Mesendoderm (in vitro differentiated cells): ENCODE measurements around the gene TRABD2A.
"Not testable (repeated sequence)": the region's sequence is repeated elsewhere in the genome, so short reads cannot be mapped to it uniquely, and the experiment has no call there.

Experiments used
- DNase-seq: peaks from one replicate; pipeline ENCODE4 v3.0.0; 2013
- H2AK5ac ChIP-seq: 2 replicates; pipeline ENCODE4 v1.6.1; 2013; ENCODE audit warnings: low read length, inconsistent platforms
- H2BK120ac ChIP-seq: 2 replicates; pipeline ENCODE4 v1.6.1; 2013; ENCODE audit warnings: low read depth, mild to moderate bottlenecking, low read length, moderate library complexity, mixed read lengths
- H2BK15ac ChIP-seq: replicated peaks from 2 replicates; pipeline ENCODE4 v1.6.1; 2013; ENCODE audit warnings: low read depth, mild to moderate bottlenecking, moderate library complexity
- H2BK5ac ChIP-seq: 2 replicates; pipeline ENCODE4 v1.6.1; 2013; ENCODE audit warnings: low read length, inconsistent platforms
- H3K18ac ChIP-seq: 2 replicates; pipeline ENCODE4 v1.6.1; 2013; ENCODE audit warnings: mild to moderate bottlenecking, low read length, mixed read lengths
- H3K23ac ChIP-seq: one replicate; pipeline ENCODE4 v1.6.1; 2013; ENCODE audit warnings: low read length
- H3K27ac ChIP-seq: 2 replicates; pipeline ENCODE4 v1.5.1; 2013; ENCODE audit warnings: low read depth, mild to moderate bottlenecking, inconsistent platforms, low read length, moderate library complexity
- H3K27me3 ChIP-seq: 2 replicates; pipeline ENCODE4 v1.6.1; 2013; ENCODE audit warnings: low read length, control low read depth, mild to moderate bottlenecking, inconsistent platforms; ENCODE audit not compliant: insufficient read depth, poor library complexity
- H3K36me3 ChIP-seq: 2 replicates; pipeline ENCODE4 v1.6.1; 2013; ENCODE audit warnings: low read length, inconsistent platforms; ENCODE audit not compliant: control insufficient read depth, insufficient read depth
- H3K4ac ChIP-seq: one replicate; pipeline ENCODE4 v1.6.1; 2013; ENCODE audit warnings: low read depth, mild to moderate bottlenecking, low read length, moderate library complexity
- H3K4me1 ChIP-seq: 2 replicates; pipeline ENCODE4 v1.6.1; 2013; ENCODE audit warnings: low read depth, low read length, inconsistent platforms; ENCODE audit not compliant: control insufficient read depth
- H3K4me2 ChIP-seq: 2 replicates; pipeline ENCODE4 v1.6.1; 2013; ENCODE audit warnings: low read length
- H3K4me3 ChIP-seq: 2 replicates; pipeline ENCODE4 v1.5.1; 2013; ENCODE audit warnings: mild to moderate bottlenecking, low read length
- H3K56ac ChIP-seq: one replicate; pipeline ENCODE4 v1.6.1; 2013; ENCODE audit warnings: low read length
- H3K79me1 ChIP-seq: 2 replicates; pipeline ENCODE4 v1.6.1; 2013; ENCODE audit warnings: low read length, inconsistent platforms
- H3K79me2 ChIP-seq: 2 replicates; pipeline ENCODE4 v1.6.1; 2013; ENCODE audit warnings: mild to moderate bottlenecking, low read length; ENCODE audit not compliant: control insufficient read depth, insufficient read depth
- H3K9ac ChIP-seq: 2 replicates; pipeline ENCODE4 v1.6.1; 2013; ENCODE audit warnings: low read length, inconsistent platforms
- H4K5ac ChIP-seq: one replicate; pipeline ENCODE4 v1.6.1; 2013; ENCODE audit warnings: low read length
- H4K8ac ChIP-seq: one replicate; pipeline ENCODE4 v1.6.1; 2013; ENCODE audit warnings: low read depth, mild to moderate bottlenecking, control low read depth, low read length, moderate library complexity
- WGBS: extraction: QIAGEN DNeasy Blood & Tissue Kit; methylation state at CpG from one replicate; pipeline ENCODE4 v1.1.7; 2013; ENCODE audit warnings: low lambda C conversion rate, missing lambda C conversion rate; ENCODE audit not compliant: insufficient coverage; ENCODE audit errors: extremely low coverage; 5-methylcytosine and 5-hydroxymethylcytosine counted together

The TRABD2A gene

DNA sequence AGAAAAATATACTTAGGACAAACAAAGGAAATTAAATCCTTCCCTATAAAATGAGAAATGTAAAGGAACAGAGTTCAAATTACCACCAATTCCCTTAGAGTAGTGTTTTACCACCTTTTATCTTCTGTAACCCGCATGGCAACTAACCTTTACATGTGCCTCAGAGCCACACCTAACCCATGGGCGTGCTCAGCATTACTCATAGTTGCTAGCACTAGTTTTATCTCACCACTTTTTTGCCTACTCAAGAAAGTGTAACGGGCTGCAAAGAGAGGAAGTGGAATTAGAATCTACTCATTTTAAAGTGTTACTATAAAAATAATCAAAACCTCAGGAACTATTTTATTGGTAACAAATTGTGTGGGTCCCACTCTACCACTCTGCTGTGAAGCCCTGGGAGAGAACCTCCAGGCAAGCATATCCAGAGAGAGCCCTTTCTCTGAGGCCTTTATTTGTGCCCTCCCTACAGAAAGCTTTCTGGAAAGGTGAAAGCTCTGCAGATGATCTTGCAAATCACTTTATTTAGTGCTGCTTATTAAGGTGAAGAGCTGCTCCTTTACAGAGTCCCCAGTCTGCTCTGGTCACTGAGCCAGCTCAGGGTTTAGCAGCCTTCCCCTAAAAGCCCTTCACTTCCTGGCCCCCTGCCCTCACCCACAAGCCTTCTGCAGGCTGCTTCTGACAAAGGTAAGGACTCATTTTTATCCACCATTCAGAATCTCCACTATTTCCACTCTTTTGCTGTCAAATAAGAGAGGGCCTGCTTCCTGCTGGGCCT lies 98.8 kb downstream of the TRABD2A start:
- no CpG with 5 or more reads among the region's 3 CpGs for WGBS
- Histone ChIP-seq H2BK5ac (no peak overlapping the region), H3K23ac (no peak overlapping the region), H3K4ac (no peak overlapping the region), H3K18ac (peak overlapping the region; percentile 3), H3K79me2 (no peaks in the 10 kb centered on the region), H3K4me2 (no peak overlapping the region), H3K56ac (no peak overlapping the region), H4K5ac (no peak overlapping the region), H3K27ac (no peak overlapping the region), H4K8ac (no peak overlapping the region), H2BK15ac (no peak overlapping the region), H2BK120ac (no peak overlapping the region), H3K36me3 (no peaks in the 10 kb centered on the region), H2AK5ac (no peak overlapping the region), H3K9ac (no peak overlapping the region), H3K4me3 (no peak overlapping the region), H3K79me1 (no peaks in the 10 kb centered on the region), H3K27me3 (no peaks in the 10 kb centered on the region), H3K4me1 (no peaks in the 10 kb centered on the region)
- DNase-seq = peak; percentile 21

GRCh38 chr2:84779781-84780180 lies 101.1 kb downstream of the TRABD2A start:
- Histone ChIP-seq H4K8ac (no peak overlapping the region), H3K36me3 (no peaks in the 10 kb centered on the region), H3K23ac (no peak overlapping the region), H3K79me1 (no peaks in the 10 kb centered on the region), H3K4me3 (no peak overlapping the region), H3K4me2 (no peak overlapping the region), H3K27me3 (no peaks in the 10 kb centered on the region), H3K79me2 (no peaks in the 10 kb centered on the region), H2BK15ac (no peak overlapping the region), H2BK120ac (no peak overlapping the region), H3K18ac (no peak overlapping the region), H2AK5ac (no peak overlapping the region), H4K5ac (no peak overlapping the region), H3K9ac (no peak overlapping the region), H3K4me1 (no peaks in the 10 kb centered on the region), H3K4ac (no peak overlapping the region), H2BK5ac (no peak overlapping the region), H3K27ac (no peak overlapping the region), H3K56ac (no peak overlapping the region)
- no CpG with 5 or more reads among the region's 3 CpGs for WGBS
- no peak for DNase-seq

GRCh38 chr2:84778911-84779690 lies 101.8 kb downstream of the TRABD2A start:
- no peak for DNase-seq
- H3K56ac ChIP-seq = no peak overlapping the region

DNA sequence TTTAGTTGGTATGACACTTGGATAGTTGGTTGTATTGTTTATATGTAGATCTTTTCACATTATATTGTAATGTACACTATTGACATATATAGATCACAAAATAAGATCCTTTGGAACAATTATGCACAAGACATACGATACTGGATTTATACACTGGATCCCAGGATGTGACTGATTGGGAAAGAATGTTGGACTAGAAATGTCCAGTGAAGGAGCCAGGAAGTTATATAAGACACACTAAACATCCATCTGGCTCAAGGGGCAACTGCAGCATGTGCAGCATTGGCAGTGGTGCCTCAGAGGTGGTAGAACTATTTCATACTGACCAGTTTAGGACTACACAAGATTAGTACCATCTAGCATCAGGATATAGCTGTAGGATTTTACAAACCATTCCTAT lies 104.9 kb downstream of the TRABD2A start:
- Histone ChIP-seq H3K79me1 (no peaks in the 10 kb centered on the region), H3K23ac (no peak overlapping the region), H2BK5ac (no peak overlapping the region), H3K27ac (no peak overlapping the region), H3K4me1 (no peaks in the 10 kb centered on the region), H3K18ac (no peak overlapping the region), H4K5ac (no peak overlapping the region), H2BK120ac (no peak overlapping the region), H3K4me3 (no peak overlapping the region), H3K9ac (no peak overlapping the region), H3K27me3 (no peaks in the 10 kb centered on the region), H3K36me3 (no peaks in the 10 kb centered on the region), H3K4me2 (no peak overlapping the region), H2AK5ac (no peak overlapping the region), H4K8ac (no peak overlapping the region), H3K56ac (no peak overlapping the region), H2BK15ac (no peak overlapping the region), H3K4ac (no peak overlapping the region), H3K79me2 (no peaks in the 10 kb centered on the region)
- DNase-seq = no peak
- no CpG with 5 or more reads among the region's 1 CpG for WGBS

More at GRCh38 chr2:84778911-84779690, 101.8 kb downstream of the TRABD2A start:
- H3K18ac ChIP-seq = no peak overlapping the region
- H2BK15ac ChIP-seq = no peak overlapping the region
- H3K79me2 ChIP-seq = no peaks in the 10 kb centered on the region
- no peak overlapping the region for H2BK5ac ChIP-seq
- H3K4me1 ChIP-seq = no peaks in the 10 kb centered on the region
- no peak overlapping the region for H3K27ac ChIP-seq
- no peaks in the 10 kb centered on the region for H3K36me3 ChIP-seq
- H4K5ac ChIP-seq = no peak overlapping the region
- no CpG with 5 or more reads among the region's 1 CpG for WGBS
- no peak overlapping the region for H3K9ac ChIP-seq
- no peaks in the 10 kb centered on the region for H3K27me3 ChIP-seq
- no peak overlapping the region for H2BK120ac ChIP-seq
- H3K23ac ChIP-seq = no peak overlapping the region
- no peak overlapping the region for H3K4me2 ChIP-seq
- no peaks in the 10 kb centered on the region for H3K79me1 ChIP-seq
- no peak overlapping the region for H2AK5ac ChIP-seq
- H3K4me3 ChIP-seq = no peak overlapping the region
- no peak overlapping the region for H4K8ac ChIP-seq
- no peak overlapping the region for H3K4ac ChIP-seq

GRCh38 chr2:84773562-84773961 lies 107.3 kb downstream of the TRABD2A start:
- H3K79me1 ChIP-seq, H3K23ac ChIP-seq, H3K4ac ChIP-seq, H3K4me3 ChIP-seq, H3K27me3 ChIP-seq, H4K8ac ChIP-seq, H3K56ac ChIP-seq, H3K9ac ChIP-seq, H3K36me3 ChIP-seq, H4K5ac ChIP-seq, H3K27ac ChIP-seq, H2BK5ac ChIP-seq, H2AK5ac ChIP-seq, H2BK15ac ChIP-seq, H3K4me2 ChIP-seq, DNase-seq, H3K4me1 ChIP-seq, H2BK120ac ChIP-seq, H3K79me2 ChIP-seq, H3K18ac ChIP-seq: not testable (repeated sequence)
- no CpG with 5 or more reads among the region's 3 CpGs for WGBS
